Measurements from ENCODE around the gene HOXB2.

The HOXB2 gene

GRCh38 chr17:48551596-48552465 lies 6.9 kb upstream of the HOXB2 start:
- no peak for FAIRE-seq

- FAIRE-seq: no peak
These were observed 6.3 kb upstream of the HOXB2 start for GRCh38 chr17:48551214-48551555.

GRCh38 chr17:48550502-48551213 lies 5.7 kb upstream of the HOXB2 start:
- no peak for FAIRE-seq

GRCh38 chr17:48549914-48550501 lies 5.1 kb upstream of the HOXB2 start:
- no peak for FAIRE-seq

- FAIRE-seq: no peak
These were observed 4.3 kb upstream of the HOXB2 start for GRCh38 chr17:48549281-48549630.

- no peak for FAIRE-seq
These were observed 3.8 kb upstream of the HOXB2 start for GRCh38 chr17:48548523-48549280.

- FAIRE-seq: no peak
These were observed 3.1 kb upstream of the HOXB2 start for GRCh38 chr17:48547808-48548522.

- no peak for FAIRE-seq
These were observed 2.3 kb upstream of the HOXB2 start for GRCh38 chr17:48546924-48547807.

- no peak for FAIRE-seq
These were observed 1.4 kb upstream of the HOXB2 start for GRCh38 chr17:48546137-48546923.

- no peak for FAIRE-seq
These were observed 630 bp upstream of the HOXB2 start for GRCh38 chr17:48545539-48545938.

GRCh38 chr17:48544349-48545021 lies 424 bp downstream of the HOXB2 start:
- FAIRE-seq: no peak

GRCh38 chr17:48543854-48544348 lies 1.0 kb downstream of the HOXB2 start:
- FAIRE-seq: no peak

GRCh38 chr17:48543107-48543853 lies 1.6 kb downstream of the HOXB2 start:
- no peak for FAIRE-seq

- FAIRE-seq: peak; percentile 34
These were observed 2.2 kb downstream of the HOXB2 start for GRCh38 chr17:48542698-48543106.

GRCh38 chr17:48542114-48542656 lies 2.7 kb downstream of the HOXB2 start:
- FAIRE-seq: no peak

- no peak for FAIRE-seq
These were observed 3.3 kb downstream of the HOXB2 start for GRCh38 chr17:48541577-48542113.

GRCh38 chr17:48541036-48541576 lies 3.8 kb downstream of the HOXB2 start:
- FAIRE-seq: no peak

GRCh38 chr17:48540213-48540612 lies 4.7 kb downstream of the HOXB2 start:
- no peak for FAIRE-seq

All from A204.1 (cell line).